Uterus (tissue), 2 donors: ENCODE data around the gene FADS1.

Source experiments
- CTCF ChIP-seq, 4 experiments: fragments of 200-600 bp in 2 of 4; fragments of 450-650 bp in 2 of 4; sonication (generic) in 2 of 4; IDR thresholded peaks; one replicate each; pipeline ENCODE4 v1.5.1; 2016 to 2019; ENCODE audit warnings: antibody characterized with exemption in 4 of 4, mild to moderate bottlenecking in 2 of 4, moderate library complexity in 1 of 4
- POLR2A ChIP-seq, 2 donors: fragments of 450-650 bp; IDR thresholded peaks; one replicate each; pipeline ENCODE4 v1.6.1; 2016; ENCODE audit warnings: antibody characterized with exemption in 2 of 2, mild to moderate bottlenecking in 1 of 2, moderate library complexity in 1 of 2

- TF ChIP-seq CTCF (IDR thresholded peaks at IDR 0.05) (no peak), POLR2A (IDR thresholded peaks at IDR 0.05) (no peak)
Observed at GRCh38 chr11:61832754-61833153, 16.0 kb upstream of the FADS1 start.
